Stimulated activated CD8-positive, alpha-beta memory T cell treated with anti-CD3 and anti-CD28 coated beads, Interleukin-4, amount 100 ng/mL, for 4 hours (primary cell): Measurements from ENCODE around the gene ISCU.
"Not testable (repeated sequence)": the region's sequence is repeated elsewhere in the genome, so short reads cannot be mapped to it uniquely, and the experiment has no call there.

Experiments
- DNase-seq, 2 donors: peaks; one replicate each; pipeline ENCODE4 v3.0.0-alpha.2; 2020; ENCODE audit warnings: low read depth in 2 of 2, low spot score in 1 of 2

ISCU gene

GRCh38 chr12:108616941-108617858 is 54.8 kb downstream of the ISCU start:
- DNase-seq, result peak; percentile 48 to 81

DNA sequence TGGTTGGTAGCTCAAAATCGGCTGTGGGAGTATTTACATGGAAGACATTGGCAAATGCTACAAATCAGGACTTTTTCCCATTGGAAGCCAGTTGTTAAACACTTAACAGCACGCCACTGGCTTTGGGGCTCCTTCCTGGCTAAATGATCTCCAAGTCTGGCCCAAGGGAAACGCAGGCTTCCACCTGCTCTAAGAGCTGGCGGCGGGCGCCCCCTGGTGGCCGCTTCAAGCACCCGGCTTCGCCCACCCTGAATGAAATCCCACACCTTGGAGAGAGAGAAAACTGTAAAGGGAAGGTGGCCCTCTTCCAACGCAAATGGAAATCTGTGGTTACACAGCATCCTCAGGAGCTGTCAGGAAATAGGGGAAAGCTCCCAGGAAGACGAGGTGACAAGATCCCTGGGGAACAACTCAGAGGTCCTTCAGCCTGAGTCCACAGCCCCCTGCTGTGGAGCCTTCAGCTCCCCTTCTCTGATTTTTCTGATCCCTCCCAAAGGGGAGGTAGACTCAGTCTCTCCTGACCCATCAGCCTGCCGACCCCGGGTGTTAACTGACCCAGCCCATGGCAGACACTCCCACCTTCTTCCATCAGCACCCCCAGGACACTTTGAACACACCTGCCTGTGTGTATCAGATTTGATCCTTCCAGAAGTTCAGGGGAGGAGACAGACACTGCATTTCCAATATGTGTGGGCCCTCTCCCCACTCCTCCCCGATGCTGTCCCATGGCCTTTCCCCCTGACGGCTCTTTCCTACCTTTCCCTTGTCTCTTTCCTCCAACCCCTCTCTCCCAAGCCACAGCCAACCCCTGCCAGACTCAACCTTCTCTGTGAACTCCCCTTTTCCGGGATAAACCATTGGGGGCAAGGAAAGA is 55.9 kb downstream of the ISCU start:
- DNase-seq, result peak in 1 of 2 donors; percentile 58

- not testable (repeated sequence) for DNase-seq
These were observed 56.5 kb downstream of the ISCU start for GRCh38 chr12:108618953-108619274.
